NCI-H1694 (cell line): ENCODE data around the gene ACACA.

ENCODE experiments used
- DNase-seq: peaks from one replicate; lab custom pipeline; 2025; lab: John Stamatoyannopoulos, UW

ACACA gene

GRCh38 chr17:37131669-37132611 lies 274.7 kb downstream of the ACACA start:
- no peak for DNase-seq

- no peak for DNase-seq
Observed at GRCh38 chr17:37130984-37131446, 275.6 kb downstream of the ACACA start.

GRCh38 chr17:37124821-37125173 lies 281.8 kb downstream of the ACACA start:
- DNase-seq, result no peak

GRCh38 chr17:37123941-37124820 lies 282.5 kb downstream of the ACACA start:
- DNase-seq, result no peak

GRCh38 chr17:37123386-37123785 lies 283.2 kb downstream of the ACACA start:
- DNase-seq, result no peak

GRCh38 chr17:37121616-37122015 lies 285.0 kb downstream of the ACACA start:
- DNase-seq, result no peak

GRCh38 chr17:37118366-37119137 lies 288.1 kb downstream of the ACACA start:
- no peak for DNase-seq

- peak; percentile 21 for DNase-seq
Observed at GRCh38 chr17:37117373-37118142, 289.1 kb downstream of the ACACA start.

- no peak for DNase-seq
Observed at GRCh38 chr17:37116671-37117185, 289.9 kb downstream of the ACACA start.

- DNase-seq, result no peak
Observed at GRCh38 chr17:37111329-37111728, 295.3 kb downstream of the ACACA start.

GRCh38 chr17:37110746-37111145 lies 295.9 kb downstream of the ACACA start:
- DNase-seq, result no peak

GRCh38 chr17:37109731-37110710 lies 296.6 kb downstream of the ACACA start:
- no peak for DNase-seq

- no peak for DNase-seq
Observed at GRCh38 chr17:37109106-37109505, 297.5 kb downstream of the ACACA start.

- DNase-seq, result no peak
Observed at GRCh38 chr17:37107406-37108083, 299.1 kb downstream of the ACACA start.

GRCh38 chr17:37106049-37106448 lies 300.6 kb downstream of the ACACA start:
- DNase-seq, result no peak

- no peak for DNase-seq
Observed at GRCh38 chr17:37103231-37103630, 303.4 kb downstream of the ACACA start.

GRCh38 chr17:37101306-37101705 lies 305.3 kb downstream of the ACACA start:
- no peak for DNase-seq

GRCh38 chr17:37100231-37100630 lies 306.4 kb downstream of the ACACA start:
- DNase-seq, result no peak
